NCI-H526 treated with DMSO at 0.1 percent for 48 hours (cell line): ENCODE measurements around the gene HSFX1.
A peak's percentile ranks its signal among the peaks of the same experiment; 100 is the strongest.
"Not testable (repeated sequence)": the region's sequence is repeated elsewhere in the genome, so short reads cannot be mapped to it uniquely, and the experiment has no call there.

Experiments used
- DNase-seq: peaks from one replicate; lab custom pipeline; 2025; lab: John Stamatoyannopoulos, UW

Gene HSFX1

GRCh38 chrX:149773768-149774167, at the start of gene HSFX1:
TSS of gene HSFX1 (plus strand) at chrX:149774068. CDS start at chrX:149774682, 614 bp downstream.
- DNase-seq, result not testable (repeated sequence)

- not testable (repeated sequence) for DNase-seq
Measured at GRCh38 chrX:149727308-149727707, 46.6 kb upstream of the HSFX1 start.

GRCh38 chrX:149742269-149742668, 31.6 kb upstream of the HSFX1 start:
- not testable (repeated sequence) for DNase-seq

GRCh38 chrX:149746390-149747007, 27.4 kb upstream of the HSFX1 start:
- DNase-seq, result not testable (repeated sequence)

GRCh38 chrX:149757206-149758067, 16.4 kb upstream of the HSFX1 start:
- DNase-seq, result no peak

- DNase-seq, result no peak
Measured at GRCh38 chrX:149758068-149758714, 15.7 kb upstream of the HSFX1 start.

GRCh38 chrX:149758715-149759078, 15.2 kb upstream of the HSFX1 start:
- not testable (repeated sequence) for DNase-seq

GRCh38 chrX:149759824-149760223, 14.0 kb upstream of the HSFX1 start:
- no peak for DNase-seq

GRCh38 chrX:149760965-149761364, 12.9 kb upstream of the HSFX1 start:
- no peak for DNase-seq

GRCh38 chrX:149761858-149762674, 11.8 kb upstream of the HSFX1 start:
- DNase-seq, result not testable (repeated sequence)

- DNase-seq, result no peak
Measured at GRCh38 chrX:149762696-149763614, 10.9 kb upstream of the HSFX1 start.

GRCh38 chrX:149770344-149770743, 3.5 kb upstream of the HSFX1 start:
- DNase-seq, result not testable (repeated sequence)

GRCh38 chrX:149773026-149773425, 842 bp upstream of the HSFX1 start:
- not testable (repeated sequence) for DNase-seq

GRCh38 chrX:149777999-149778398, 4.1 kb downstream of the HSFX1 start:
- DNase-seq, result not testable (repeated sequence)

GRCh38 chrX:149781727-149782126, 7.9 kb downstream of the HSFX1 start, which contains the start of gene MAGEA9:
TSS of gene MAGEA9 (plus strand) at chrX:149781930. CDS start at chrX:149786211, 4,281 bp downstream.
- not testable (repeated sequence) for DNase-seq

- not testable (repeated sequence) for DNase-seq
Measured at GRCh38 chrX:149795531-149795930, 21.7 kb downstream of the HSFX1 start.

GRCh38 chrX:149799095-149799714, 25.3 kb downstream of the HSFX1 start:
- DNase-seq, result no peak

- DNase-seq, result peak; percentile 36
Measured at GRCh38 chrX:149799938-149800337, 26.1 kb downstream of the HSFX1 start.

GRCh38 chrX:149803458-149804062, 29.7 kb downstream of the HSFX1 start:
- DNase-seq, result no peak

GRCh38 chrX:149804102-149804501, 30.2 kb downstream of the HSFX1 start:
- DNase-seq, result no peak
